Kidney tubule cell (primary cell): Measurements from ENCODE around the gene DENND1B.
A peak's percentile ranks its signal among the peaks of the same experiment; 100 is the strongest.

Experiments
- DNase-seq: peaks from one replicate; pipeline ENCODE4 v3.0.0-alpha.2; 2018; ENCODE audit warnings: low spot score

DENND1B gene

DNA sequence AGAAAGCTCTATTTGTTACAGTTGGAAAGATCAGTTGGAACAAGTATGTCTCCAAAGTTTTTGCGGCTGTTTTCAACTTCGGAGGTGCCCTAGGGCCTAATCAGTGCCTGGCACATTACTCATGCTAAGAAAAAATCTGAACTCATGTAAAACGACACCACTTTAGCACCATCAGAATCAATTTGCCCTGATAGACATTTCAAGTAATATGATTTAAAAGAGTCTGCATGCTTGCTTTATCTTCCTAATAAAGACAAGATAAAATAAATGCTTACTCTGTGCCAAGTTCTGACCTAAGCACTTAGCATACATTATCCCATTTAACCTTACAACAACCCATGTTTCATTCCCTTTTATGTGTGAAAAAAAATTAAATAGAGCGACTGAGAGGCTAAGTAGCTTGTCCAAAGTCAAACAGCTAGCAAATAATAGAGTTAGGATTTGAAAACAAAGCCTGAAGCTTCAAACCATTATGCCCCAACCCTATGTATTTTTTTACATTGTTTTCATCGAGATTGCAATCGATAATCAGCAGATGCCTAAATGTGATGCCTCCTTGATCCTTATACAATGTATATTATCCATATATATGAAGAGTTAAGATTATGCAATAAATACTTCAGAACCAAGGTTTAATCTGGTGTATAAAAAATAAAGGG is 91.3 kb downstream of the DENND1B start:
- peak; percentile 18 for DNase-seq

DNA sequence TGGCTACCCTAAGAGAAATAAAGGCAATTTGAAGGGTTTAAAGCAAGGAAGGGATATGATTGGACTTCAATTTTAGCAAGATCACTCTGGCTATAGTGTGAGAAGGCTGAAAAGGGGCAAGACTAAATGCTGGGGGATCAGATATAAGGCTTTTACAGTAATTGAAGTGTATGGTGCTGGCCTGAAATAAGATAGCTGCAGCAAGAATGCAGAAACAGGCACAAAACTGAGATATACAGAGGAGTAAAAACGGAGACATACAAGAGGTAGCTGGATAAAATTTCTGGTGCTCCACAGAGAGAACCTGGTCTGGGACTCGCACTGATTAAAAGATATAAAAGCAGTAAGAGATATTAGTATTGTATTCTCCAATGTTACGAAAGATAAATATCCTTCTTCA is 92.0 kb downstream of the DENND1B start:
- no peak for DNase-seq

DNA sequence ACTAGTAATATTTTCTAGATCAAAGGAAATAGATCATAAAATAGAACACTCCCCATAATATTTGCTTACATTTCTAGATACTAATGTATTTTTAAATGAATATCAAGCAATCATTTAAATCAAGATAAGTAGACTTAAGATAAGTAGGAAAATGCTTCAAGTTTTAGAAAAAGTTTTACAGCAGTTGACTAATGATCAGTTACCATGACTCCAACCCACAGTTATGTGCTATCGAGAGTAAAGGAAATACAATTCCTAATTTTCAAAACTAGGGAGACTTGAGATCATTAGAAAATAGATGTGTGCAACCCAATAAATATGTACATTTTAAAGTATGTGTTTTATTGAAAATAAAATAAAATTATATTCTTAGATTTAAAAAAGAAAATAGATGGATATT is 95.0 kb downstream of the DENND1B start:
- DNase-seq, result no peak

DNA sequence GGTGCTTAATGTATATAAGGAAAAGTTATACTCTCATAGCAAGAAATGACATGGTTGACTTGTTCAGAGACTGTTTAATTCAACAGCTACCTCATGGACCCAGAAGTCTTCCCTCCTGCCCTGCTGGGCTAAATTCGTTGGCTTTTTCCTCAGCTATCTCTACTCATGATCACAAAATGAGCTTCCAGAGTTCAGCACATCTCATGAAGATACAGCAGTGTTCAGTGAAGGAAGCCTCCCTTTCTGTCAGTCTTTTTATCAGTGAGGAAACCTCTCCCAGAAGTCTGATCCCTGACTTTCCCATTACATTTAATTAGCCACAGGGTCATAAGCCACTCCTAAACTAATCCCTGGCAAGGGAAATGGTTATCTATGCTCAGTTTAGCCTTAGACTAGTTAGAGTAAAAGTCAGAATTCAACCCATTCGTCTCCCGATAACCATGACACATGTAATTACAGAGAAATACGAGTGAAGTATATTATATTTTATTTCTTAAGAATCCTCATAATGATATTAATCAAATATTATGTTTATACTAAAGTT is 97.5 kb downstream of the DENND1B start:
- DNase-seq, result no peak

DNA sequence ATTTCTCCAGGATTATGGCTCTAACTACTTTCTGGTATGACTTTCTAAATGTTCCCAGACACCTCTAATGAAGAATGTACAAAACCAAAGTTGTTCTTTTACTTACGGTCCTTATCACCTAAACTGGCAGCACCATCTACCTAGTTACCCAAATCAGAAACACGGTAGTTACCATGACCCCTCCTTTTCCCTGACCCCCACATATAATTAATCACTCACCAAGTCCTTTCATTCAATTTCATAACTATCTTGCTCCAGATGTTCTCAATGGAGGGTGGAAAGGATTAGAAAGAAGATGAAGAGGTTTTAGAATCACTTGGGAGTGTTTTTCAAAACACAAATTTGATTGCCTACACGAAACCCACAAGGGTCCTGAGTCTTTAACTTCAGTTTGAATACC is 98.0 kb downstream of the DENND1B start:
- no peak for DNase-seq

DNA sequence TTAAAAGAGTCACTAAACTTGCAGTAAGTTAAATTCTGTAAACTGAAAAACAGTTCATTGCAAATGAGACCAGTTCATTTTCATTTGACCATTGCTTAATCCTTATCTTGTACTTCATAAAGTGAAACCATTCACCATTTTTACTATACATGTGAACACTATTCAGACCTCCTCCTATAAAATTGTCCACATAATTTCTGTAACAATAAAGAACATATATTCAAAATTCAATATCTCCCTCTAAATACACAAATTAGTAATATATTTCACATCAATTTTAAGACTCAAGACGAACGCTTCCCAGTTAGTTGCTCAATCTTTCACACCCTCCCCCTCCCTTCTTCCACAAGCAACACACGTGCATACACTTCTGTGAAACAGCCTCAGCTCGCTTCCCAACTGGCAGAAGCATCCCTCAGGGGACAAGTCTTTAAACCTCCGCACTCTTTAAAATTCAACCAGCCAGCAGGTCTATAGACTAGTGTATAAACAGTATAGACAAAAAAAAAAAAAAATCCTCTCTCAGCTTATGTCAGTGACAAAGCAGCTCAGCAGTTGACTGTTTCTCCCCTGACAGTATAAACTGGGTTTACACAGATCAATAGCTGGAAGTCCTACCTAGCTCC is 99.6 kb downstream of the DENND1B start:
- no peak for DNase-seq

DNA sequence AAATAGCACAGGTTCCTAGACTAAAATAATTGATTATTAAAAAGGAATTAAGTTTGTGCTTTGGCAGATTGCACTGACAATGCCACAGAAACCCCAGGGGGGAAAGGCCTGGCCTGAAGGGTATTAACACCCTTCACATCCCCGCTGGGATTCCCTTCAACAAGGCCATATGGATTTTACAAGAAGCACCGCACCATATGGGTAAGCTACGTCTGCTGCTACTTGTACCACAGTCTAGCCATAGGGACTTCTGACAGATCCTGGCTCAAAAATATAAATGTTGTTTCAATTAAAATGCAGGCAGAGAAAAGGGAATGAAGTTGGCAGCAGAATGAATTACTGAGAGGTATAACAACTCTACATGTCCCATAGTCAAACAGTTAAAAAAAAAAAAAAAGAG is 101.0 kb downstream of the DENND1B start:
- no peak for DNase-seq

DNA sequence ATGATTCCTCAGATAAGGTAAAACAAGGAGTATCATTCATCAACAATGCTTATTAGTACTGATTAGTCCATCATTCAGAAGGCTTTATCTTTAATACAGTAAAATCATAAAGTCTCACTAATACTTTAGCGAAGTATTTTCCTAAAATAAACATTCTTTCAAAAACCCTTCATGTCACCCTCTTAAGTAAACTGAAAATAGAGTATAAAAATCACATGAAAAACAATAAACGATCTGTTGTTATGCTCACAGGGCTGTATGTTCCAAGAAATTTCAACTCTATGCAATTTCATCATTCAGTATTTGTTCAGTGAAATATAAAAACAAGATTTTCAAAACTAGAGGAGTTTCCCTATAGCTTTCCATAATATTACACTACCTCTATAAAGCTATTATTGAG is 102.0 kb downstream of the DENND1B start:
- no peak for DNase-seq

DNA sequence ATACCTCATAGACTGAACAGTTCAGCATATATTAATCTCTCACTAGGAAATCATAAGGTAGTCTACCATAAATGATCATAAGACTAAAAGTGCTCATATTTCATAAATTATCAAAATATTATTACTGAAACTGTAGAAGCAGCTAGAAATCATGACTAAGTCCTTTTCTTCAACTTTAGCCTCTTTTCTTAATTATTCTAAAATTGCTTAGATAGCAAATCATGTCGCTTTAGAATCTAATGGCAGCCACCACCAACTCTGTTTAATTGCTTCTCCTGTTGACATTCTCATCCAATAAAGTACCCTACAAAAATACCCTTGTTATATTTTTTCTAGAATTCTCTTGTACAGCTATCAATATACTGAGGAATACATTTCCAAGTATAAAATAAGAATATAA is 102.9 kb downstream of the DENND1B start:
- no peak for DNase-seq

DNA sequence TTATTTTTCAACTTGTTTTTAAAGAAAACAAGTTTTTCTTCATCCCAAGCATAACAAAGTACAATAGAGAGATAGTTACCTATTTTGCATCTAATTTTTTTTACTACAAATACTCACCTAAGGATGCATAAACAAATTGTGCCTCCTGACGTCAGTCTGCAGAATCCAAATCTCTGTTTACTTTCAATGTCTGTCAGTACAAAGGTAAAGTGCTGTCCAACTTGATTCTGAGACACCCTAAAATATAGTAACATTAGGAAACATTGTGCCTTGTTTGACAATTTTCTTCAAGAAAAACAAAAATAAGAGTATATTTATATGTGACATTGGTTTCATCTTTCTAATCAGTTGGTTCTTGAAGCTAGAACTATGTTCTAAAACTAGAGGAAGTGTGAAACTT is 103.4 kb downstream of the DENND1B start:
- DNase-seq, result no peak

DNA sequence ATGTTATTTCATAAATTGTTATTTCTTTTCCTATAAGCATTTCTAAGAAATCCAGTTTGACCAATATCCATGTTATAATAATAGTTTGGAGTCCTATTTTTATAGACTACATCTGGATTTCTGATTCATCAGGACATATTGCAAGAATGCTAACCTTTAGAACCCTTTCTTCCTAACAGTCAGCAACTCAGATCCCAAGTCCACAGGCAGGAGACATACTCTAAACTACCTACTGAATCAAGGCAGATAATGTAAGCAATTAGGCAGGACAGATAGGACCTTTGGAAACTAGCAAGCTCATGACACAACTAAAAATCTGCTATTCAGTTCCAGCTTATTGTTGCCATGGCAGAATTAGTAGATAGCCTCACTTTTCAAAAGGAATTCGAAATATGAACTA is 104.1 kb downstream of the DENND1B start:
- no peak for DNase-seq

DNA sequence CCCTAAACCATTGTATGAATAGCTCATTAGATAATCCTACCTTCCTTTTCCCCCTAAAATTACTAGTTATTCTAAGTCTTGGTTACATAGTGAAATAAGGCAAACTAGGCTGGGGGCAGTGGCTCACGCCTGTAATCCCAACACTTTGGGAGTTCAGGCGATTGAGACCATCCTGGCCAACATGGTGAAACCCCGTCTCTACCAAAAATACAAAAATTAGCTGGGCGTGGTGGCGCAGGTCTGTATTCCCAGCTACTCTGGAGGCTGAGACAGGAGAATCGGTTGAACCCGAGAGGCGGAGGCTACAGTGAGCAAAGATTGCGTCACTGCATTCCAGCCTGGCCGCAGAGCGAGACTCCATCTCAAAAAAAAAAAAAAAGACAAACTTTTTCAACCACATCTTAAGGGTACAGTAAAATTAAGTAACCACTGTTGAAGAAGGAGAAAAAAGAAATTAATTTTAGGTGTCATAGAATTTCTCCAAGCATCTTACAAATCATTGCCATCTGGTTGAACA is 108.5 kb downstream of the DENND1B start:
- DNase-seq, result no peak

DNA sequence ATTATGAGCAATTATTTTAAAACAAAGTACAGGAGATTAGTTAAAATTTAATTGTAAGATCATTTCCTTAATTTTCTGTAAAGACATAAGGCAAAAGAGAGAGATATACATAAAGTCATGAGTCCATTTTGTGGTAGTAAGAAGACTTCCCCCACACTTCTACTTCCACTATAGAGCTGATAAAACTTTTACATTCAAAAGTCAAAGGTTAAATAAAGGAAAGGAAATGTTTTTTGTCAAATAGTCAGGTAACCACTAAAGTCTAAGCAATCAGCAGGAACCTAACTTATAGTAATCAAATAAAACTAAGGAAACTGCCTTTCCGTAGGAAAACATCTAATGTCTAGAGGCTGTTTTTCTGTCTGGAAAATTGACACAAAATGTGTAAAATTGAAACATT is 110.9 kb downstream of the DENND1B start:
- no peak for DNase-seq

DNA sequence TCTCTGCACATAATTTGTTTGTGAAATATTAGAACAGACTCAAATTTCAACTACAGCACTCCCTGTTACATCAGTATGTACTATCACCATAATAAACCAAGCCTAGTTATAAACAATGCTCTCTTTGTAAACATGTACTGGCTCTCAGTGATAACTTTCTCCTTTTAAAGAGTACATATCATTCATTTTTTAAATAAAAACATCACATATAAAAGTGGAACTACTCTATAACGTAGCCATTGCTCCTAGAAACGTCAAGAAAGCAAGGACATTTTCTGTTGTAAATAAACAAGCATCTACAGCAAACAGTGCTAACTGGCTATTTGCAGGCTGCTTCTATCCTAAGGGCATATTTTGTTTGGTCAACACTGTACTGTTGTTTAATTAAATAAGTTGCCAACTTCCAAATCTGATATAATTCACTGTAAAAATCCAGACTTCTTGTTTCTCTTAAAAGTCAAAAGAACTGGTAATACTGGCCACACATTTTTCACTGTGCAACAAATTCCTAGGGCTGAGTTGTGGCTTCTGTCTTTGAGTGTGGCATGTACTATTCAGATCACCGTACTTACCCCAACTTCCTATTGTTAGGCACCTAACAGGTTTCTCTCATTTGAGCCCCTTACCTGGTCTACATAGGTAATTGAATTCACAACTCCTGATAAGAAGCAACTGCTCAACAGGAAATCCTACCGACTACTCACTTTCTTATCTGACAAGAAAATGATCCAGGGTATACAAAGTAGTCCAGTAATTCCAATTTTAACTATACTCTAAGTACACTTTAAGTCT is 111.9 kb downstream of the DENND1B start:
- no peak for DNase-seq

DNA sequence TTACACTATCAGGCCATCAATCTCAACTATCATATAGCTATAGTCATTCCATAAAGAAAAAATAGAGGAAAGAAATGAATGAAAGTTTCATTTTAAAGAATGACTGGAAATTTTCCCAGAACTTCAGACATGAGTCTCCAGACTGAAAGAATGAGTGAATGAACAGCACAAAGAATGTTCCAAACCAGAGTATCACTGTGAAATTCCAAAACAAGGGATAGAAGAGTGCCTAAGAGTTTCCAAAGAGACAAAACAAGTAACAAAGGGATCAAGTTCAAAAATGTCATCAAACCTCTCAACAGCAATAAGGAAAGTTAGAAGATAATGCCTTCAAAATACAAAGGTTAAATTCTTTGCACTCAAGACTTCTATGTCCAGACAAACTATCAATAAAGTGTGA is 114.9 kb downstream of the DENND1B start:
- DNase-seq, result no peak

DNA sequence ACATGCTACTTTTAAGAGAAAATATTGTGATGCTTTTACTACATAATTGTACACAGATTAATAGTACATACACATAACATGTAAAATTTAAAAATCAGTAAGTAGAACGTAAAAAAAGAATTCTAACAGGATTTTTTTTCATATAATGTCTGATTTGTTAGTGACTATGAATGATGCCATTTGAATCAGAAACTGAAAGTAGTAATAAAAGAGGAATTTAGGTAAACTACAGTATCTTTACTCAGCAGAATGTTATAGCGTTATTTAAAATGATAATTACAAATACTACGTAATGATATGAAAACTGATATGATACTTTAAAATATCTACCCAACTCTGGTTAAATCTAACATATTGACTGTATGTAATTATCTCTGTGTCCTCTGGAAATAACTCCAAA is 116.1 kb downstream of the DENND1B start:
- DNase-seq, result no peak

DNA sequence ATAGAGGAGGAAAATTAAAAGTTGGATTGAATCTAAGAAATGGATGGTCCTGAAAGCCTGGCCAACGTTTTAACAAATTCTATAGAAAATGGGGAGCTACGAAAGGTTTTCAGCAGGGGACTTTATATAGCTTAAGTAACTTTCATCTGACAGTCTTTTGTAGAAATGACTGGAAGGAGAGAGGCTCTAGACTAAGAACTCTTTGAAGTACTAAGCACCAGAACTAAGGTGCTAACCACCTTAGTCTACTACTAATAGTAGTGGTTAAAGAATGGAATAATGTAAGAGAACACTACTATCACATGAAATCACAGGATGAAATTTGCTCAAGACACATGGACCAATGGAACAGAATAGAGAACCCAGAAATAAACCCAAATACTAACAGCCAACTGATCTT is 126.1 kb downstream of the DENND1B start:
- no peak for DNase-seq

DNA sequence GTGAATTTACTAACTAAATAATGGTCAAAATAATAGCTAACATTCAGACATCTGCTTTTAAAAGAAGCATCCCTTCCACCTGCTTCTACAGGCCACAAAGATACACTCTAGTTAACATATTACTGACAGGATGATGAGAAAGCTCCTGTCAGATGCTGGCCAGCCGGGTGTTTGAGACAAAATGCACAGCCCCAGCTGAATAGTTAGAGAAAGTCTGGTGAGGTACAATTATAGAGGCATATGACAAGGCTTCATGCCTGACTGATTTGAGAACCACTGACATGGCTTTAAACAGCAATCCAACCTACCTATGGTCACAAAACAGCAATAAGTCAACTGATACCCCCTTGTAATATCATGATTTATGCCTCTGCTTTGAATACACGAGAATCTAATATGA is 137.0 kb downstream of the DENND1B start:
- DNase-seq, result no peak

DNA sequence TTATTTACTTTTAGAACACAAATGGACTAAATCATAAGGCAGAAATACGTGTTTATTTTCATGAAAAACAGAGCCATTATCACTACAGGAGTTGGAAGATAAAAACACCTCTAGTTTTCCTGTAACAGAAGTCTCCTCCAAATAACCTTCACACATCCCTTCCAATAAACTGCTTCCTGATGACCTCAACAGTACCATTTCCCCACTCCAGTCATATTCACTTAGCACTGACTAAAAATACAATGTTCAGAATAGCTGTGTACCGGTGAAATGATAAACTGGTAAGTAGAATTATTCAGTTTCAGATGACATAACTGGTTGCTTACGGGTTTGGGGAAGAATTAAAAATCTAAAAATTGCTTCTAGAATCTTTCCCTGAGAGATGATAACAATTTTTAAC is 137.9 kb downstream of the DENND1B start:
- DNase-seq, result no peak

DNA sequence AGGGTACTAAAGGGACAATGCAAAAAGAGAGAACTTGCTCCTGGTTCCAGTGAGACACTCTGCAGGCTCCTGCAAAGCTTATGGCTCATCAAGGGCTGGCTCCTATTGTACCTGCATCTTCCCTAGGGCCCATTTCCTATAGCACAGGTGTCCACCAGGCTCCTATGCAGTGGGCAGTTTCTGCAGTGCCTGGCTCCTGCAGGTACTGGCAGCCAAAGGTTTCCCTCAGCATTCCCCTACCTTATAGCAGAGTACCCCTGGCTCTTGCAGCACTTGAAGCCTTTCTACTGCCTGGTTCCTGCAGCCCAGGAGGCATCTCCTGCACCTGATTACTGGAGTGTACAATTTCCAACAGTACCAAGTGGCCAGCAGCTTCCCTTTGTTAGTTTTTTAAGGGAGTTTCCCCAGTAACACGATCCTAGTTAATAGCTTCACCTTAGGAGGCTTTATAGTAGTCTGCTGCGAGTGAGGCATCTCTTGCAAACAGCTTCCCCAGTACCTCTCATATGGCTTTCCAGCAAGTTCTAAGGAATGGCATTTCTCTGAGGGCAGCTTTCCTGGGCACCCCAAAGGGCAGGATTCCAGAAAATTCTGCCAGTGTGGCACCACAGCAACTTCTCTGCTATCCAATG is 141.7 kb downstream of the DENND1B start:
- DNase-seq, result peak; percentile 15

DNA sequence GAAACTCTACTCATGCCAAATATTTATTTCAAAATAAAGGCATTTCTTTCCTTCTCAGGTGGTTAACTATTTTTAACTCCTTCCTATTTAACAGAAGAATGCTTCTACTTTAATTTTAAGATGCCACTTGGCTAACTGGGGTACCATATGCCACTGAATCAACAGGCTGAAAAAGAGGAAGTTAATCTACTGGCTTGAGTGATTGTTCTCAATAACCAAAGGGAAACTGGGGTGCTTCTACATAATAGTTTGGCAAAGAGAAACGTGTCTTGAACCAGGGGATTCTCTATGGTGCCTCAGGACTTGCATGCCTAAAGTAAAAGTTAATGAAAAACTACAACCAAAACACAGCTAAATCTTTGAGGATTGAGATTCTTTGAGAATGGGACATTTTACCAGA is 142.6 kb downstream of the DENND1B start:
- no peak for DNase-seq

DNA sequence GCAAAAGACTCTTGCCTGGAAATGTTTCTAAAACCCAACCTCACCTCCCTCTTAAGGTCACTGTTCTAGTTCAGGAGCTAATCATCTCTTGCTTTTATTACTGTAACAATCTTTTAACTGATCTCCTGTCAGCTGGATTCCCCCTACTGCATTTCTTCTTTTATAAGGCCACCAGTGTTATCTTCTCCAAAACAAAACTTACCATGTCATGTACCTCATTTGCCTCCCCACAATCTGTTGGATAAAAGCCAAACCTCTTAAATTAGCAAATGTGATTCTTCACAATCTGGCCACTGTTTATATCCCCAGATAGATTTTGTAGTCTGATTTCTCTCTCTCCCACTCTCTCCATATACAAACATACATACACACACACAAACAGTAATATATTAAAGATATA is 143.3 kb downstream of the DENND1B start:
- no peak for DNase-seq

DNA sequence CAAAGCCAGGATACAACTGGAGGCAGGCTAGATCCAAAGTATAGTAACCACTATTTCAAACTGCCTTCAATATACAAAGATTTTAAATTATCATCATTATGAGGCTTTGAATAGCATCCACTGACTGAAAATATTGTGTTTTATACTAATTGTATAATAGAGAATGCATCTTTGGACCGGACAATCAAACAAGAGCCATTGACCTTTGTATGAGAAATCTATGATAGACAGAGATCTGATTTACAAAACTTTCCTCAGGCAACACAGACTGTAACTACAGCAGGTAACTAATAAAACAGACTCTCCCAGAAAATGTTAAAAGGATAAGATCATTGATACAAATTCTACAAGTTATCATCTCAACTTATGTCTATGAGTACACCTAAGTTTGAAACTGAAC is 152.9 kb downstream of the DENND1B start:
- no peak for DNase-seq
